BLaER1 (cell line): ENCODE data around the gene LRRC8B.

Experiments
- H3K27ac ChIP-seq: shearing (Covaris generic); formaldehyde crosslinking; 2 replicates; pipeline ENCODE4 v1.8.1; 2022
- H3K27me3 ChIP-seq: shearing (Covaris generic); formaldehyde crosslinking; 2 replicates; pipeline ENCODE4 v1.8.1; 2022
- H3K36me3 ChIP-seq: shearing (Covaris generic); formaldehyde crosslinking; 2 replicates; pipeline ENCODE4 v1.8.1; 2022
- H3K4me1 ChIP-seq: shearing (Covaris generic); formaldehyde crosslinking; 2 replicates; pipeline ENCODE4 v1.8.1; 2022
- H3K4me2 ChIP-seq: shearing (Covaris generic); formaldehyde crosslinking; 2 replicates; pipeline ENCODE4 v1.8.1; 2022
- H3K4me3 ChIP-seq: shearing (Covaris generic); formaldehyde crosslinking; 2 replicates; pipeline ENCODE4 v1.8.1; 2022
- H3K9ac ChIP-seq: shearing (Covaris generic); formaldehyde crosslinking; 2 replicates; pipeline ENCODE4 v1.8.1; 2022
- H3K9me3 ChIP-seq: shearing (Covaris generic); formaldehyde crosslinking; 2 replicates; pipeline ENCODE4 v1.8.1; 2022
- H4K20me1 ChIP-seq: shearing (Covaris generic); formaldehyde crosslinking; 2 replicates; pipeline ENCODE4 v1.8.1; 2022
- Cebpa-rat ChIP-seq: shearing (Covaris generic); IDR thresholded peaks from 2 replicates; pipeline ENCODE4 v1.8.1; 2022

LRRC8B gene

DNA sequence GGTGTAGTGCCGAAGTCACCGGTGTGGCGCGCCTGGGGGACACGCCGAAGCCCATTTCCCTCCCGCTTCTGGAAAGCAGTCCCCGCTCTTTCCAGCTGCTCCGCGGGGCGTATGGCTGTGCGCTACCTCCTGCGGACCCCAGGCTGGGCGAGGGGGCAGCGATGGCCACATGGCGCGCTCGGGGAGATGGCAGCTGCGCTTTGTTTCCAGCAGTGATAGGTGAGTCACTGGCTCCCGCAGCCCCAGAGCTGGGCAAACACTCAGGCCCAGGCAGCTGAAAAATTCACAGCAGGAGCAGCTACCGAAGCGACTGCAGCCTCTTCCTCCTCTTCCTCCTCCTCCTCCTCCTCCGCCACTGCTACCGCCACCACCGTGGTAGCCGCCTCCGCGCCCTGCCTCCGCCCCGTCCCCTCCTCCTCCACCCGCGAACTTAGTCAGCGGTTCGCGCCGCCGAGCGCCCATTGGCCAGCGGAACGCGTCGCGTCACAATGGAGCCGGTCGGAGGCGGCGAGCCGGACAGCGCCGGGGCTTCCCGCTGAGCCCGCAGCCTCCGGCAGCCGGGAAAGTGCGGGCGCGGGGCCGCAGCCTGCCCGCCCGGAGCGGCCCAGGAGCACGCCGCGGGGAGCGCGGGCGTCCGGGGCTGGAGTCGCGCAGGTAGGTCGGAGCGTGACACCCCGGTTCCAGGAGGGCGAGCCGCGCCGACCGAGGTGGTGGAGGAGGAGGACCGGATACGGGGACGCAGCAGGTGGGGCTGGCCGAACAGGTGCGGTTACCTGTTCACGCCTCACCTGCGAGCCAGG is at the start of gene LRRC8B:
Gene LRRC8B (plus strand): TSS at position 461 of the 800 bp plus-strand sequence. CDS start 57,822 bp downstream, outside the sequence.
- peak within 1 kb of the TSS; percentile 96 for H3K4me2 ChIP-seq
- TF ChIP-seq Cebpa-rat = no peak
- H3K27ac ChIP-seq = peak within 1 kb of the TSS; percentile 97
- H3K36me3 ChIP-seq = peaks cover 24% of the 10 kb centered on the region; the same call in 1 of the 2 replicates
- no peaks in the 10 kb centered on the region for H3K27me3 ChIP-seq
- H3K9me3 ChIP-seq = peaks cover 4% of the 10 kb centered on the region; the same call in 1 of the 2 replicates
- H3K4me1 ChIP-seq = peaks cover 43% of the 10 kb centered on the region
- peak within 1 kb of the TSS; percentile 94 for H3K9ac ChIP-seq
- peaks cover 35% of the 10 kb centered on the region for H4K20me1 ChIP-seq
- peak within 1 kb of the TSS; percentile 98 for H3K4me3 ChIP-seq

- no peaks in the 10 kb centered on the region for H3K27me3 ChIP-seq
Observed at GRCh38 chr1:89475269-89475668, 49.4 kb upstream of the LRRC8B start.

GRCh38 chr1:89476072-89476471 is 48.6 kb upstream of the LRRC8B start:
- H3K27me3 ChIP-seq = no peaks in the 10 kb centered on the region
- H3K36me3 ChIP-seq = no peaks in the 10 kb centered on the region
- H3K4me2 ChIP-seq = no peak overlapping the region
- H3K9me3 ChIP-seq = peaks cover 51% of the 10 kb centered on the region
- no peak overlapping the region for H3K27ac ChIP-seq
- H3K9ac ChIP-seq = no peak overlapping the region
- no peak for TF ChIP-seq Cebpa-rat
- no peak overlapping the region for H3K4me3 ChIP-seq
- H3K4me1 ChIP-seq = no peaks in the 10 kb centered on the region
- H4K20me1 ChIP-seq = no peaks in the 10 kb centered on the region

More at GRCh38 chr1:89475269-89475668, 49.4 kb upstream of the LRRC8B start:
- Histone ChIP-seq H3K9ac (no peak overlapping the region), H4K20me1 (no peaks in the 10 kb centered on the region), H3K27ac (no peak overlapping the region), H3K4me2 (no peak overlapping the region), H3K4me3 (no peak overlapping the region), H3K36me3 (no peaks in the 10 kb centered on the region), H3K9me3 (peaks cover 43% of the 10 kb centered on the region), H3K4me1 (no peaks in the 10 kb centered on the region)
- TF ChIP-seq Cebpa-rat = no peak

DNA sequence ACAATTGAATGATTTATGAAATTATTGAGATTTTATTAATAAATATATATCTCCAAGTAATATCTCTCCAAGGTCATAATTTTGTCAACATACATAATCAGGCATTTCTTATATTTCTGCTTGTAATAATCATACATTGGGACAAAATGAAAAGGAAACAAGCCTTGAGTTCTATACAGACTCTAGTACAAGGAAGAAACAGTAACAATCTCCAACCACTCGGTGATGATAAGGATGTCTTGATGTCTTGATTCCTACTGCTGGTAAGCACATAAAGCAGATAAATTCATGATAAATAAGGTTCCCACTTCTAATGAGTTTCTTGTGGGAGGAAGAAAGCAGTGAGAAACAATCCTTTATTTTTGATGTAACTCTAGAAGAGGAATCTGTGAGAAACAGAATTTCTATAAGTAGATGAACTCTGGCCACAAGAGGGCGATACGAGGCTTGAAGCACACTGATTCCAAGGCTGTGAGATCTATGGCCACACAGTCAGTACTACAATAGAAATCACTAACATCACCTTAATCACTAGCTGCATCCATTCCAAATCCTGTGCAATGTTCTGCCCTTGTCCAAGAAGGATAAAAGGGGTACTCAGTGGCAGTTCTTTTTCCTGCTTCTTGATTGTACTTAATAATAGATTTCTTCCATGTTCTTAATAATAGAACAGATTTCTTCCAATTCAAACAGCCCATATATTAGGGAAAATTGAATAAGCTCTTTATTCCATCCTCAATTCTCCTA is 41.4 kb upstream of the LRRC8B start:
- Histone ChIP-seq H3K9me3 (peaks cover 26% of the 10 kb centered on the region), H3K4me3 (no peak overlapping the region), H3K4me2 (no peak overlapping the region), H3K27me3 (no peaks in the 10 kb centered on the region), H3K27ac (no peak overlapping the region), H3K36me3 (no peaks in the 10 kb centered on the region), H4K20me1 (no peaks in the 10 kb centered on the region), H3K4me1 (peaks cover 7% of the 10 kb centered on the region), H3K9ac (no peak overlapping the region)
- TF ChIP-seq Cebpa-rat = no peak

DNA sequence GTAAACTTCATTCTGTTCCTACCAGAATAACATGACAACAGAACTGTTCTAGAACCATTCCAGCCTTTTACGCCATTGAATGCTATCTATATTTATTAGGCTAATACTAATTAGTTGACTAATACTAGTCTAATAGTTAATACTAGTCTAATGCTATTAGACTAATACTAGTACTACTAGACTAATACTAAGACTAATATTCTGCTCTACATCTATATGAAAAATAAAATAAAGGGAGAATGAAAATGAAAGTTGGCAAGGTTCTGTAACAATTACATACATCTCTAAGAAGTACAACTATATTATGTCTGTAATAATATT is 40.9 kb upstream of the LRRC8B start:
- Histone ChIP-seq H3K4me1 (peaks cover 12% of the 10 kb centered on the region), H3K4me2 (no peak overlapping the region), H4K20me1 (no peaks in the 10 kb centered on the region), H3K27me3 (no peaks in the 10 kb centered on the region), H3K36me3 (no peaks in the 10 kb centered on the region), H3K9me3 (peaks cover 26% of the 10 kb centered on the region), H3K27ac (no peak overlapping the region), H3K4me3 (no peak overlapping the region), H3K9ac (no peak overlapping the region)
- no peak for TF ChIP-seq Cebpa-rat

DNA sequence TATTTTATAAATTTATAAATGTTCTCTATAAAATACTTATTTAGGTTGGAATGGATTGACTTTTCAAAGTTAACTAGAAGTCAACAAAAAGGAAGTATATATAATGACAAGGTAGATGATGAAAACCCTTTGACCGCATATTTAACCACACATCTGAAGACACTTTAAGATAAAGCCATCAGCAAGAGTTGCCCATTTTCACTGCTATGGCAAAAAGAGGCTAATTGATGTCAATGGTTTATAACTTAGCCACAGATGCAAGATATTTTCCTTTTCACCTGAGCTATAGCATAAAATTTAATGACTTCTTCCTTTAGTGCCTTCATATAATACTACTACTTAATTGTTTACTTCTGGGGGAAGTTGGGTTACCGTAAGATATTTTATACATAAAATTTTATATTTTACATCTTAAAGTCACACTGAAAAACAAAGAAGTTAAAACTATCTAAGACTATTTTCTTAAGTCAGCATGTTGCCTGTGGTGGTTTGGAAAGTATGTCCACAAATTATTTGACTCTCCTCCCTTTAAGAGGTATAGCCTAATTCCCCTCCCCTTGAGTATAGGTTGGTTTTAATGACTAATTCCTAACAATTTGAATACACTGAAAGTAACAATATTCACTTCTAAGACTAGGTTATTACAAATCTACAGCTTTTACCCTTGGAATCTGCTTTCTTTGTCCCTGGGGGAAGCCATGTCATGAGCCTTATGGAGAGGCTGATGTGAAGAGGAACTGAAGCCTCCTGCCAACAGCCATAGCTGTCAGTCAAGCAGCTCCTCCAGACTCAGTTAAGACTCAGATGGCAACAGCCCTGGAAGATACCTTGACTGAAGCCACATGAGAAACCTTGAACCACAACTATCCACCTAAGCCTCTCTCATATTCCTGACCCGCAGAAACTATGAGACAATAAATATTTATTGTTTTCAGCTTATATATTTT is 40.3 kb upstream of the LRRC8B start:
- H3K4me3 ChIP-seq = no peak overlapping the region
- no peak for TF ChIP-seq Cebpa-rat
- H4K20me1 ChIP-seq = no peaks in the 10 kb centered on the region
- peaks cover 18% of the 10 kb centered on the region for H3K4me1 ChIP-seq
- no peaks in the 10 kb centered on the region for H3K36me3 ChIP-seq
- no peak overlapping the region for H3K4me2 ChIP-seq
- H3K9ac ChIP-seq = no peak overlapping the region
- H3K27me3 ChIP-seq = no peaks in the 10 kb centered on the region
- no peak overlapping the region for H3K27ac ChIP-seq
- H3K9me3 ChIP-seq = peaks cover 26% of the 10 kb centered on the region

DNA sequence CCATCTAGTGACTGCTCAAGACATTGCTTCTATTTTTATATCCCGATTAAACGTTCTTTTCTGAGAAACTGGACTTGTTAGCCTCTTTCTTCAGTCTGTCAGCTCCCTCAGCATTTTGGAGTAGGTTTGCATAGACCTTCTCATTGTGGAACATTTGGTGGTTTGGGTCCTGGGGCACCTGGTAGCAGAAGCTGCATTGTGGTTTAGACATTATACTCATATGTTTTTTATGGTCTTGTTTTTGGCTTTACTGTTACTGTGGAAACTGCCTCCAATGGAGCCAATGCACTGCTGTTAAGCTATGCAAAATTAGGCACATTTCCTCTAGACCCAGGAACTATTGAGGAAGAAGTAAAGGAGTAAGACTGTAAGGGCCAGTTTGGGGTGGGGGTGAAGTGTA is 36.7 kb upstream of the LRRC8B start:
- H4K20me1 ChIP-seq = no peaks in the 10 kb centered on the region
- H3K36me3 ChIP-seq = no peaks in the 10 kb centered on the region
- no peak for TF ChIP-seq Cebpa-rat
- H3K9me3 ChIP-seq = peaks cover 19% of the 10 kb centered on the region
- no peak overlapping the region for H3K9ac ChIP-seq
- H3K4me2 ChIP-seq = peak overlapping the region; percentile 19; the same call in 1 of the 2 replicates
- peaks cover 23% of the 10 kb centered on the region for H3K4me1 ChIP-seq
- no peak overlapping the region for H3K4me3 ChIP-seq
- H3K27ac ChIP-seq = no peak overlapping the region
- no peaks in the 10 kb centered on the region for H3K27me3 ChIP-seq

DNA sequence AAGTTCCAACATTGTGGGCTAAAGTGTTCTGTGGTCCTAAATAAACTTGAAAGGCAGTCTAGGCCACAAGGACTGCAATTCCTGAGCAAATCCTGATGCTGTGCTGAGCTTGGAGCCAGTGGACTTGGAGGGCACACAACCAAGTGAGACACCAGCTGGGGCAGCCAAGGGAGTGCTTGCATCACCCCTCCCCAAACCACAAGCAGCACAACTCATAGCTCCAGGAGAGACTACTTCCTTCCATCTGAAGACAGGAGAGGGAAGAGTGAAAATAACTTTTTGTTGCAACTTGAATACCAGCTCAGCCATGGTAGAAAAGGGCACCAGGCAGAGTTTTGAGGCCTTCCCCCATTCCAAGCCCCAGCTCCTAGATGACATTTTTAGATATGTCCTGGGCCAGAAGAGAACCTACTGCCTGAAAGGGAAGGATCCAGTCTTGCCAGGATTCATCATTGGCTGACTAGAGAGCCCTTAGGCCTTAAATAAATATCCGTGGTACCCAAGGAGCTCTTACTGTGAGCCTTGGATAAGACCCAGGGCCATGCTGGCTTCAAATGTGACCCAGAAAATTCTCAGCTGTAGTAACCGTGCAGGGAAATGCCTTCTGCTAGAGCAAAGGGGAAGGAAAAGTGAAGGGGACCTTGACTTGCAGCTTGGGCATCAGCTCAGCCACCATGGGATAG is 35.4 kb upstream of the LRRC8B start:
- peak; percentile 34; the same call in 1 of the 2 replicates for TF ChIP-seq Cebpa-rat
- no peak overlapping the region for H3K4me3 ChIP-seq
- H3K27ac ChIP-seq = peak overlapping the region; percentile 48; the same call in 1 of the 2 replicates
- H3K36me3 ChIP-seq = no peaks in the 10 kb centered on the region
- H3K4me2 ChIP-seq = peak overlapping the region; percentile 53
- H3K4me1 ChIP-seq = peaks cover 23% of the 10 kb centered on the region
- peaks cover 19% of the 10 kb centered on the region for H3K9me3 ChIP-seq
- H3K9ac ChIP-seq = no peak overlapping the region; the same call in 1 of the 2 replicates
- H4K20me1 ChIP-seq = no peaks in the 10 kb centered on the region
- H3K27me3 ChIP-seq = no peaks in the 10 kb centered on the region

GRCh38 chr1:89490389-89490788 is 34.2 kb upstream of the LRRC8B start:
- peaks cover 19% of the 10 kb centered on the region for H3K9me3 ChIP-seq

More at GRCh38 chr1:89490389-89490788, 34.2 kb upstream of the LRRC8B start:
- Histone ChIP-seq H3K36me3 (no peaks in the 10 kb centered on the region), H3K4me1 (peaks cover 23% of the 10 kb centered on the region), H3K27me3 (no peaks in the 10 kb centered on the region), H3K4me3 (no peak overlapping the region), H3K27ac (no peak overlapping the region), H4K20me1 (no peaks in the 10 kb centered on the region), H3K4me2 (no peak overlapping the region), H3K9ac (no peak overlapping the region)
- no peak for TF ChIP-seq Cebpa-rat
